GM21619 (cell line): ENCODE data around the gene TCF3.

Experiments used
- ATAC-seq: cut with Tn5 transposase; IDR thresholded peaks from one replicate; pipeline ENCODE4 v1.9.1; 2021; ENCODE audit not compliant: unreplicated experiment

TCF3 gene

GRCh38 chr19:1590641-1591397 is 61.6 kb downstream of the TCF3 start:
- ATAC-seq = no peak

DNA sequence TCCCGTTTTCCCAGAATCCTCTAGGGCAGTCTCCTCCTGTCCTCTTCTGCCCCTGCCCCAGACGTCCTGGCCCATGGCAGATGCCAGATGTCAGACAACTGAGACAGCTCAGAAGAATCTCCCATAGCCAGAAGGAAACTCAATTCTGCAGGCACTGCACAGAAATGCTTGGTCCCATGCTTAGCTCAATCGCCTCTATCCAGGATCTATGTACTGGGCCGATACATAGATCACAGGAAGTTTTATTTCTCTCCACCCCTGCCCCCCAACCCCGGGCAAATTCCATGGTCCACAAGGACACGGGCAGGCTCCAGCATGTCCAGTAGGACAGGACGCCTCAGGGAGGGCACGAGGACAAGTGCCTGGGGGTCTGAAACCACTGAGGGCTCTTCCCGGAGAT is 64.5 kb downstream of the TCF3 start:
- ATAC-seq = no peak

DNA sequence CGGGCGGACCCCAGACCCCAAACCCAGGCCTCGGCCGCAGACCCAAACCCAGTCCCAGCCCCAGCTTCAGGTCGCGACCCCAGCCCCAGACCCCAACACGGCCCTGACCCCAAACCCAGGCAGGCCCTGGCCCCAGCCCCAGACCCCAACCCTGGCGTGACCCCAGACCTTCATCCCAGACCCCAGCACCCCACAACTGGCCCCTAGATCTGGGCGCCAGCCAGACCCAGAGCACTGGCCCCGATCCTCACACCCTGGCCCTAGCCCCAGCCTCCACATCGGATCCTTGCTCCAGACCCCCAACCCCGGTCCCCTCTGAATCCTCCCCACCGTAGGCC is 67.2 kb downstream of the TCF3 start:
- ATAC-seq = no peak

- ATAC-seq = no peak
These were observed 67.7 kb downstream of the TCF3 start for GRCh38 chr19:1584500-1585242.

GRCh38 chr19:1582201-1582600 is 70.2 kb downstream of the TCF3 start:
- no peak for ATAC-seq

DNA sequence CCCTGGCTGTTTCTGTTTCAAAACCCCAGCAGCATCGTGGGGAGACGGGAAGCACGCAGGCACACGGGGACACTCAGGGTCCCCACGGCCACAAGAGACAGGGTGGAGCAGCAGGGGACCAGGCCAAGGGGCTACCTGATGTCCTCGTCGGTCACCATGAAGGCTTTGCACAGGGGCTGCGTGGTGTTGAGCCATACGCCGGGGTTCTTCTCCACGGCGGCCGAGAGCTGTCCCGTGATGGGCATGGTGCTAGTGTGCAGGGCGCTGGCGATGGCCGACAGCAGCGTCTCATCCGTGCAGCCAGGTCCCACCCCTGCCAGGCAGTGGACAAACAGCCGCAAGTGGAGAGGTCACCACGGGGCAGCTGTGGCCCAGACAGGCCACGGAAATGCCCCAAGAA is 71.5 kb downstream of the TCF3 start:
- no peak for ATAC-seq

DNA sequence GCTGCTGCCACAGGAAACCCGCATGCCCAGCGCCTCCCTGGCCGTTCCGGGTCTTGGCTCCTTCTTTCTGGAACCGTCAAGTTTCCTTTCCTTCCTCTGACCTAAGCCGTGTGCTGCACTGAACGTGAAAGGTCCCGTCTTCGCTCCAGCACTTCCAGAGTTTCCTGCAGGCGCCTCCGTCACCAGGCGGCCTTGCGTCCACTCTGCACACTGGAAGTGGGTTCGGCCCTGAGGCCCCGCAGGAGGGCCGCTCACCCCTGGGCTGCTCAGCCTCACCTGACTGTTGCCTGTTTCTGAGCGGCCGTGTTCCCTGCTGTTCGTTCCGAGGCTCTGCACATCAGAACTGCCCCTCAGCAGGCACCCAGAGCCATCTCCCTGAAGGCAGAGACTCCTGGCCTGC is 72.0 kb downstream of the TCF3 start:
- ATAC-seq = no peak

GRCh38 chr19:1579222-1579621 is 73.2 kb downstream of the TCF3 start:
- no peak for ATAC-seq

DNA sequence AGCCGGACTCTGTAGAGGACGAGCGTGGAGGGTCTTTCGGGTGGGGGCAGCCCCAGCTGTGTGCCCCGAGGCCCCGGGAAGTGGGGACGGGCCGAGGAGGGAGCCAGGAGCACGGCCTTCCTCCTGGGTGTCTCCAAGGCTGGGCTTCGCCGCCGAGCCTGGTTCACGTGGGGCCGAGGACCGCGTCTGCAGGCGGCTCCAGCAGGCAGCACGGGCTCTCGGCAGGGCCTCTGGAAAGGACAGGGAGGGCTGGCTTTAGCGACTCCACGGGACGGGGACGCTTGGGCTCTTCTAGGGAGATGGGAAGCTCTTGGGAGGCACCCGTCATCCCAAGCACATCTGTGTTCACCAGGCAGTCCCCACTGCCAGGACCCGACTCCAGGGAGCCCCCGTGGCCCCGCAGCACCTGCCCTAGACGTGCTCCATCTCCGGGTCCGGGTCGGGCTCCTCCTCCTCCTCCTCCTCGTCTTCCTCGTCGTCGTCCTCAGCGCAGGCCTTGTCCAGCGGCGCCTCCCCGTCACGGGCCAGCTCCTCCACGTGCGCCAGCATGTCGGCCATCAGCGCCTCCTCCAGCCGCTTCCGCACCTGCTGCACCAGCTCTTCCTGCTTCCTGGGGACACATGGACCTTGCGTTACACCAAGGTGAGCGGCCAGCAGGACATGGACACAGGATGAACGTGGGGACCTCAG is 74.3 kb downstream of the TCF3 start:
- no peak for ATAC-seq

GRCh38 chr19:1577090-1577928 is 75.1 kb downstream of the TCF3 start:
- no peak for ATAC-seq

GRCh38 chr19:1576242-1577089 is 75.9 kb downstream of the TCF3 start:
- no peak for ATAC-seq

DNA sequence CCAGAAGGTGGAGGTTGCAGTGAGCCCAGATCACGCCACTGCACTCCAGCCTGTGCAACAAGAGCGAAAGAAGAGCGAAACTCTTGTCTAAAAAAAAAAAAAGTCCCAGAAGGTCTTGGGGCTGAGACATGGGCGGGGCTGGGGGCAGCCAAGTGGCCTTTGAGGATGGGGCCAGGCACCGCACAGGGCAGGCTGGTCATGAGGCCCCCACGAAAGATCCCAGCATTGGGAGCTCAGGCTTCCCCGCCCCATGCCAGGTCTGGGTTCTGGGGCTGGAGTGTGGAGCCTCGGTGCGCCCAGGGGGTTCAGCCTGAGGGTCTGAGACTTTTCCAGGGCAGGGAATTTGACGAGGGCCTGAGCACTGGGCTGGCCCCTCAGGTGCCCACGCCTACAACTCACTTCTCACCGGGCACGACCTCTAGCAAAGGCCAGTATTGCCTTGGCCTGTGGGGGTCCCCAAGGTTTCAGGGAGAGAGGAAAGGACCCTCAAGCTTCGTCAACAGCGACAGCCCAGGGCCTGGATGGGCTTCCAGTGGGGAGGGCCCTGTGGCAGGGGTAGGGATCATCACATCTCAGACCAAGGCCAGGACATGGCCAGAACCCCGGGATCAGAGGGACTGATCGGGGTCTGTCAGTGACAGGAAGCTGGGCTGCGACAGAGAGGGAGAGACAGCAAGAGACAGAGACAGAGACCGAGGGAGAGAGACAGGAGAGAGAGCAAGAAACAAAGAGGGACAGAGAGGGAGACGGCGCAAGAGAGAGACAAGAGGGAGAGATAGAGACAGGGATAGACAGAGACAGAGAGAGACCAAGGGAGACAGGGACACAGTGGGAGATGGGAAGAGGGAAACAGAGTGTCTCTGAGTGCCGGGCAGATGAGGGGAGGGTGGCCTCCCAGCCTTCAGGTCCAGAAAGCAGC is 76.8 kb downstream of the TCF3 start:
- ATAC-seq = no peak

GRCh38 chr19:1574354-1575136 is 77.9 kb downstream of the TCF3 start:
- ATAC-seq = no peak

GRCh38 chr19:1572795-1573194 is 79.6 kb downstream of the TCF3 start:
- ATAC-seq = no peak

GRCh38 chr19:1571358-1571757 is 81.1 kb downstream of the TCF3 start:
- no peak for ATAC-seq

DNA sequence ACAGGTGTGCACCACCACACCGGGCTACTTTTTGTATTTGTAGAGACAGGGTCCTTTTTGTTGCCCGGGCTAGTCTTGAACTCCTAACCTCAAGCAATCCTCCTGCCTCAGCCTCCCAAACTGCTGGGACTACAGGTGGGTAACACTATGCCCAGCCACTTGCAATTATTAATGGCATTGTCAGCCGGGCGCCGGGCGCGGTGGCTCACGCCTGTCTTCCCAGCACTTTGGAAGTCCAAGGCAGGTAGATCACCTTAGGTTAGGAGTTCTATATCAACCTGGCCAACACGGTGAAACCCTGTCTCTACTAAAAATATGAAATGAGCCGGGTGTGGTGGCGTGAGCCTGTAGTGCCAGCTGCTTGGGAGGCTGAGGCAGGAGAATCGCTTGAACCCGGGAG is 81.6 kb downstream of the TCF3 start:
- ATAC-seq = no peak

GRCh38 chr19:1569997-1570396 is 82.4 kb downstream of the TCF3 start:
- no peak for ATAC-seq

- ATAC-seq = no peak
These were observed 83.9 kb downstream of the TCF3 start, which contains the start of gene MEX3D for GRCh38 chr19:1568320-1569019. Gene MEX3D, minus strand, starts transcription at chr19:1568325. Its CDS starts 267 bp downstream, at chr19:1568058.
